ENCODE data around the gene CD38. TPM values are rescaled to one million over a fixed set of nuclear protein-coding genes. Genes with fewer than 3 reads are reported as not detected.

Gene CD38
- total RNA-seq, 4 donors from 2014 or later = 3.0 to 12.1 (median 6.7) TPM

DNA sequence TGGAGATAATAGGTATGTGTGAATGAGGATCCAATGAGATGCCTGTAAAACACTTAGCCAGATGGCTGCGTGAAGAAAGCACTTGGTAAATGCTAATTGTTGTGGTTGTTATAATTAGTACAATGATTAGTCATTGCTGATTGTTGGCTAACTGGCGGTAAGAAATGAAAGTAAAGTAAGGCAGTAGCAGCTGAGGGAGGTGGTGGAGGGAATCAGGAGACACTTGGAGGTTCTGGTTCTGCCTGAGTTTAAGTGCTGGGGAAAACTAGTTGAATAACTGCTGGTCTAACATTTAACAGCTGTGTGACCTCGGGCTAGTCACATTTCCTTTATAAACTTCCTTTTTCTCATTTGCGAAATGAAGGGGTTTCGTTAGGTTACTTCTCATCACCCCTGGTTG is 30.9 kb downstream of the CD38 start:
- Histone ChIP-seq H3K27ac (no peak overlapping the region), H3K36me3 (no peaks in the 10 kb centered on the region), H3K27me3 (no peaks in the 10 kb centered on the region), H3K4me3 (peak overlapping the region in 1 of 4 donors; percentile 0), H3K4me1 (peaks cover 0 to 3% (median 0%) of the 10 kb centered on the region in 4 donors), H3K9me3 (no peaks in the 10 kb centered on the region)
- DNase-seq (ENCODE audit: low spot score in 2 of 2) = no peak
- TF ChIP-seq, protein P1, sequence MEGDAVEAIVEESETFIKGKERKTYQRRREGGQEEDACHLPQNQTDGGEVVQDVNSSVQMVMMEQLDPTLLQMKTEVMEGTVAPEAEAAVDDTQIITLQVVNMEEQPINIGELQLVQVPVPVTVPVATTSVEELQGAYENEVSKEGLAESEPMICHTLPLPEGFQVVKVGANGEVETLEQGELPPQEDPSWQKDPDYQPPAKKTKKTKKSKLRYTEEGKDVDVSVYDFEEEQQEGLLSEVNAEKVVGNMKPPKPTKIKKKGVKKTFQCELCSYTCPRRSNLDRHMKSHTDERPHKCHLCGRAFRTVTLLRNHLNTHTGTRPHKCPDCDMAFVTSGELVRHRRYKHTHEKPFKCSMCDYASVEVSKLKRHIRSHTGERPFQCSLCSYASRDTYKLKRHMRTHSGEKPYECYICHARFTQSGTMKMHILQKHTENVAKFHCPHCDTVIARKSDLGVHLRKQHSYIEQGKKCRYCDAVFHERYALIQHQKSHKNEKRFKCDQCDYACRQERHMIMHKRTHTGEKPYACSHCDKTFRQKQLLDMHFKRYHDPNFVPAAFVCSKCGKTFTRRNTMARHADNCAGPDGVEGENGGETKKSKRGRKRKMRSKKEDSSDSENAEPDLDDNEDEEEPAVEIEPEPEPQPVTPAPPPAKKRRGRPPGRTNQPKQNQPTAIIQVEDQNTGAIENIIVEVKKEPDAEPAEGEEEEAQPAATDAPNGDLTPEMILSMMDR (IDR thresholded peaks at IDR 0.05) = no peak
- TF ChIP-seq POLR2A (IDR thresholded peaks at IDR 0.05) = no peak
- TF ChIP-seq EP300 (IDR thresholded peaks at IDR 0.05) = no peak
- WGBS, 2 donors = 61 to 68% methylated on average over 5 of the region's 5 CpGs

DNA sequence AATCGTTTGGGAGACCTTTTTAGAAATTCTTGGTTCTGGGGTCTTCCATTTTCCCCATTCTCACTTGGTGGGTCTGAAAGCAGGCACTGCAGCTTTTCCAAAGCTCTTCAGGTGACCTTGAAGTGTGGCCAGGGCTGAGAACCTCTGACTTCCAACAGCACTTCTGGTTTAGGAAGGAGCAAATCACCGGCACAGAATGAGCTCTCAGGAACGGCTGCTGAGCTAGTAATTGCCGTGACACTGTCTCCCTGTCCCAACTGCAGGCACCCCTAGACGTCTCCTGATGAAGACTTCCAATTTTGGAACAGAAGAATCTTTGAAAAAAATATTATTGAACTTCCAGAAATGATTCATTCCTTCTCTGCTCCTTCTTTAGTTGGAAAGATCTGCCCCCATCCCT is 31.3 kb downstream of the CD38 start:
- Histone ChIP-seq H3K4me3 (no peak overlapping the region), H3K27me3 (no peaks in the 10 kb centered on the region), H3K9me3 (no peaks in the 10 kb centered on the region), H3K4me1 (peaks cover 0 to 3% (median 0%) of the 10 kb centered on the region in 4 donors), H3K36me3 (no peaks in the 10 kb centered on the region), H3K27ac (no peak overlapping the region)
- DNase-seq (ENCODE audit: low spot score in 2 of 2) = no peak
- TF ChIP-seq, protein P1 (IDR thresholded peaks at IDR 0.05) = no peak
- TF ChIP-seq EP300 (IDR thresholded peaks at IDR 0.05) (no peak), POLR2A (IDR thresholded peaks at IDR 0.05) (no peak)
- WGBS, 2 donors = 35 to 38% methylated on average over 5 of the region's 5 CpGs

DNA sequence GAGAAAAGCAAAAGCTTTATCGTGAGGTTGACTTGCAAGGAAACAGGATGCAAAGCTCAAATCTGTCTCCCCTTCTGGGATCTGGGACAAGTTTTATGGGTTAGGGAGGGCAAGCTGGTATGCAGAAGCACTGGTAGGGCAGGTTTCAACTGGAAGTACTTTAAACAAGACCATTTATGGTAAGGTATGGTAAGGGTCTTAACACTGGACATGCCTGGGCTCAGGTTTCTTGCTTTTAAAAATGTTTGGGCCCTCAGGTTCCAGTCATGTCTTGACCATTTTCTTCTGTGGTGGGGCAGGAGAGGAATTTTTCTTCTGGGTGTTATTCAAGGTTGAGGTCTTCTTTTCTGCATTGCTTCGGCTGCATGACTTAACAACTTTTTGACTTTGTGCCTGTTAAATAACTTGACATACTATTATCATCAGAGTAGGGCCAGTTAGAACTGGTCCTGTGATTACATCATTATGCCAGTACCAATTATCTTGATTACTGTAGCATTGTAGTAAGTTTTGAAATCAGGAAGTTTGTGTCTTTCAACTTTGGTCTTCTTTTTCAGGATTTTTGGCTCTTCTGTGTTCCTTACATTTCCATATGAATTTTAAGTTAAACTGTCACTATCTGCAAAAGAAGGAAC is 33.7 kb downstream of the CD38 start:
- no peak overlapping the region for H3K4me3 ChIP-seq
- TF ChIP-seq, protein P1 (IDR thresholded peaks at IDR 0.05) = no peak
- TF ChIP-seq POLR2A (IDR thresholded peaks at IDR 0.05) (no peak), EP300 (IDR thresholded peaks at IDR 0.05) (no peak)
- H3K4me1 ChIP-seq = no peaks in the 10 kb centered on the region
- no peaks in the 10 kb centered on the region for H3K36me3 ChIP-seq
- H3K27me3 ChIP-seq = no peaks in the 10 kb centered on the region
- no peaks in the 10 kb centered on the region for H3K9me3 ChIP-seq
- no peak for DNase-seq (ENCODE audit: low spot score in 2 of 2)
- 76 to 78% methylated on average over 2 of the region's 2 CpGs for WGBS, 2 donors
- no peak overlapping the region for H3K27ac ChIP-seq

DNA sequence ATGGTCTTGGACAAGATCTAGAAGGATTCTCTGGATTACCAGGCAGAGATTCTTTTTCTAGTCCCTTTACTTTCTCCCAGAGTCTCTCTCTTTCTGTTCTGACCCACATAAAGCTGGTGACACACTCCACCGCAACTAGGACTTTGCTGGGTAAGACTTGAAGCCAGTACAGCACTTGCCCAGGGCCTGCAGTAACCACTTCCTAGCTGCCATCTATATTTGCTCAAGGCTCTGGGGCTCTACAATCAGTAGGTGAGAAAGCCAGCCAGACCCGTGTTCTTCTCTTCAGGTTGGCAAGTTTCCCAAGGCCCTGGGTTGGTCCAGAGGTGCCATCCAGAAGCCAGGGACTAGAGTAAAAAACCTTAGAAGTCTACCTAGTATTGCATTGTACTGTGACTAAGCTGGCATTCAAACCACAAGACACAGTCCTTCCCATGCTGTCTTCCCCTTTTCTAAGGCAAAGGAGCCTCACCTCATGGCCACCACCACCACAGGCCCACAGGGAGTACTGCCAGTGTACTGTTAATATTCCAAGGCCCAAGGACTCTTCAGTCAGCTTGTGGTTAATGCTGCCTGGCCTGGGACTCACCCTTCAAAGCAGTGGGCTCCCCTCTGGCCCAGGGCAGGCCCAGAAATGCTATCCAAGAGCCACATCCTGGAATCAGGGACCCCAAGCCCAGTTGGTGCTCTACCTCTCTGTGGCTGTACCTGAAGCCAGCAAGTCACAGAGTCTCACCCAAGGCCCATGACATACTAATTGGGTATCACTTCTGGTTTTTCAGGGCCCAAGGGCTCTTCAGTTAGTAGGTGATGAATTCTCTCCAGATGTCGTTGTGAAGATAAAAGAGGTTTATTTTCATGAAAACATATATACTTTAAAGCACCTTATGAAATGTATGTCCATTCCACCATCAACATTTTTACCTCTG is 54.7 kb downstream of the CD38 start:
- H3K36me3 ChIP-seq = no peaks in the 10 kb centered on the region
- peak overlapping the region in 1 of 4 donors; percentile 54 for H3K27ac ChIP-seq
- DNase-seq (ENCODE audit: low spot score in 2 of 2) = no peak
- no peak overlapping the region for H3K4me3 ChIP-seq
- 90 to 95% methylated on average over 3 of the region's 3 CpGs for WGBS, 2 donors
- H3K27me3 ChIP-seq = no peaks in the 10 kb centered on the region
- TF ChIP-seq POLR2A (IDR thresholded peaks at IDR 0.05) = no peak
- TF ChIP-seq EP300 (IDR thresholded peaks at IDR 0.05) = no peak
- TF ChIP-seq, protein P1 (IDR thresholded peaks at IDR 0.05) = no peak
- peaks cover 0 to 9% (median 0%) of the 10 kb centered on the region in 4 donors for H3K9me3 ChIP-seq
- no peaks in the 10 kb centered on the region for H3K4me1 ChIP-seq

DNA sequence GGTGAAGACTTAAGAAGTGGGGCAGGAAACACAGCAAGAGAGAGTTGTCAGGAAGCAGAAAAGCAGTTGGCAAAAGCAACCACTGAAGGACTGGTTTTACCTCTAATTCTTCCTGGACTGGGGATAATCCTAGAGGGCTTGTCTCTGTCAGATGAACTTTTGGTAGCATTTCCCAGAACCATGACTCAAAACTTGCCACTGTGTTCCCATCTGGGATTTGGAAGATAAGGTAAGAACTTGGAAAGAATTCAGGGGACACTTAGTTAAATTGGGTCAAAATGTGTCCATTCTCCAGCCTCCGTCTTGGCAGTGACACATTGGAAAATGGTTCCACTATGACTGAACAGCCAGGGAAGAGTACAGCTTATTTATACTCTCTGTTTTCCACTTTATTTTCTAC is 55.7 kb downstream of the CD38 start:
- TF ChIP-seq, protein P1 (IDR thresholded peaks at IDR 0.05) = no peak
- TF ChIP-seq EP300 (IDR thresholded peaks at IDR 0.05) = peak in 1 of 2 donors; percentile 62
- no peak for TF ChIP-seq POLR2A (IDR thresholded peaks at IDR 0.05)
- no peaks in the 10 kb centered on the region for H3K36me3 ChIP-seq
- no peak for DNase-seq (ENCODE audit: low spot score in 2 of 2)
- no peak overlapping the region for H3K4me3 ChIP-seq
- peak overlapping the region in 1 of 4 donors; percentile 54 for H3K27ac ChIP-seq
- H3K9me3 ChIP-seq = peaks cover 0 to 9% (median 0%) of the 10 kb centered on the region in 4 donors
- H3K4me1 ChIP-seq = no peaks in the 10 kb centered on the region
- 92 to 97% methylated on average over 1 of the region's 1 CpG for WGBS, 2 donors
- no peaks in the 10 kb centered on the region for H3K27me3 ChIP-seq

All from tibial nerve (tissue), 4 donors.